Measurements from ENCODE around the gene ZNF141. TPM values are rescaled to one million over a fixed set of nuclear protein-coding genes. Genes with fewer than 3 reads are reported as not detected.

The ZNF141 gene
- total RNA-seq, 1 experiment from 2014 or later = 12.7 TPM

- ChIA-PET CTCF (no interaction called here), POLR2A (ENCODE audit: unreplicated experiment) (no interaction called here)
- Histone ChIP-seq H3K27ac (no peak overlapping the region), H3F3A (ENCODE audit: insufficient read depth, low read depth) (no peaks in the 10 kb centered on the region), H3K9me3 (ENCODE audit: insufficient read depth, low read depth) (no peaks in the 10 kb centered on the region), H3K4me1 (replicated peaks; ENCODE audit: insufficient read depth) (no peaks in the 10 kb centered on the region), H3K27me3 (ENCODE audit: insufficient read depth, low read depth) (no peaks in the 10 kb centered on the region), H3K36me3 (ENCODE audit: low read depth) (no peaks in the 10 kb centered on the region), H2AFZ (no peak overlapping the region), H4K20me1 (ENCODE audit: insufficient read depth) (no peaks in the 10 kb centered on the region), H3K4me2 (no peak overlapping the region), H3K4me3 (no peak overlapping the region), H3K79me2 (ENCODE audit: low read depth) (no peaks in the 10 kb centered on the region), H3K9me2 (ENCODE audit: insufficient read depth) (no peaks in the 10 kb centered on the region)
- TF ChIP-seq, protein P1, sequence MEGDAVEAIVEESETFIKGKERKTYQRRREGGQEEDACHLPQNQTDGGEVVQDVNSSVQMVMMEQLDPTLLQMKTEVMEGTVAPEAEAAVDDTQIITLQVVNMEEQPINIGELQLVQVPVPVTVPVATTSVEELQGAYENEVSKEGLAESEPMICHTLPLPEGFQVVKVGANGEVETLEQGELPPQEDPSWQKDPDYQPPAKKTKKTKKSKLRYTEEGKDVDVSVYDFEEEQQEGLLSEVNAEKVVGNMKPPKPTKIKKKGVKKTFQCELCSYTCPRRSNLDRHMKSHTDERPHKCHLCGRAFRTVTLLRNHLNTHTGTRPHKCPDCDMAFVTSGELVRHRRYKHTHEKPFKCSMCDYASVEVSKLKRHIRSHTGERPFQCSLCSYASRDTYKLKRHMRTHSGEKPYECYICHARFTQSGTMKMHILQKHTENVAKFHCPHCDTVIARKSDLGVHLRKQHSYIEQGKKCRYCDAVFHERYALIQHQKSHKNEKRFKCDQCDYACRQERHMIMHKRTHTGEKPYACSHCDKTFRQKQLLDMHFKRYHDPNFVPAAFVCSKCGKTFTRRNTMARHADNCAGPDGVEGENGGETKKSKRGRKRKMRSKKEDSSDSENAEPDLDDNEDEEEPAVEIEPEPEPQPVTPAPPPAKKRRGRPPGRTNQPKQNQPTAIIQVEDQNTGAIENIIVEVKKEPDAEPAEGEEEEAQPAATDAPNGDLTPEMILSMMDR (conservative IDR thresholded peaks at IDR 0.05) = no peak
- TF ChIP-seq EZH2 (IDR thresholded peaks at IDR 0.05; ENCODE audit: low read depth) = no peak
- DNase-seq = no peak
- intact Hi-C loops (cut with micrococcal nuclease; ENCODE audit: unreplicated experiment) = no loop called here
- no TSS peak for BruUV-seq (replicated peaks)
Measured at GRCh38 chr4:384311-385010, 46.8 kb downstream of the ZNF141 start.

- Histone ChIP-seq H3K4me2 (no peak overlapping the region), H3K4me1 (replicated peaks; ENCODE audit: insufficient read depth) (no peaks in the 10 kb centered on the region), H4K20me1 (ENCODE audit: insufficient read depth) (no peaks in the 10 kb centered on the region), H3K79me2 (ENCODE audit: low read depth) (no peaks in the 10 kb centered on the region), H3K36me3 (ENCODE audit: low read depth) (no peaks in the 10 kb centered on the region), H3K9me3 (ENCODE audit: insufficient read depth, low read depth) (no peaks in the 10 kb centered on the region), H2AFZ (no peak overlapping the region), H3K9me2 (ENCODE audit: insufficient read depth) (no peaks in the 10 kb centered on the region), H3F3A (ENCODE audit: insufficient read depth, low read depth) (no peaks in the 10 kb centered on the region), H3K4me3 (no peak overlapping the region), H3K27ac (no peak overlapping the region), H3K27me3 (ENCODE audit: insufficient read depth, low read depth) (no peaks in the 10 kb centered on the region)
- CTCF ChIA-PET = no interaction called here
- TF ChIP-seq EZH2 (IDR thresholded peaks at IDR 0.05; ENCODE audit: low read depth) = no peak
- TF ChIP-seq, protein P1 (conservative IDR thresholded peaks at IDR 0.05) = no peak
- intact Hi-C loops (cut with micrococcal nuclease; ENCODE audit: unreplicated experiment) = no loop called here
- DNase-seq = no peak
- POLR2A ChIA-PET (ENCODE audit: unreplicated experiment) = no interaction called here
- no TSS peak for BruUV-seq (replicated peaks)
Measured at GRCh38 chr4:385934-386707, 48.5 kb downstream of the ZNF141 start.

DNA sequence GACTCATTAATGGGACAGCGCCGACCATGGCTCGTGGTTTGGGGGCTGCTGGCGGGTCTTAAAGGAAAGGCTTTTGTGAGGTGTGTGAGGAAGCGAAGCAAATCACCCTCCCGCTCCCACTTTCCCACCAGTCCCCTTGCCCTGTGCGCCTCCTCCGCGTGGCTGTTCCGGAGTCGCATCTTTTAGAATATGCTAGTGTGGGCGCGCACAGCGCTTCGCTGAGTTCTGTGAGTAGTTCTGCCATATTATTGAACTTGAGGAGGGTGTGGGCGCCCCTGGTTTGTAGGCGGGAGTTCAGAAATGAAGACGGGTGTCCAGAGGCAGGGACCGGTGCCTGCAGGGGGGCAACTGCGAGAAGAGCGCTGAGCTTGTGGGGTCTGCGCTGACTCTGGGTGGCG, 49.1 kb downstream of the ZNF141 start:
- no TSS peak for BruUV-seq (replicated peaks)
- POLR2A ChIA-PET (ENCODE audit: unreplicated experiment) = no interaction called here
- TF ChIP-seq, protein P1 (conservative IDR thresholded peaks at IDR 0.05) = no peak
- no peak for TF ChIP-seq EZH2 (IDR thresholded peaks at IDR 0.05; ENCODE audit: low read depth)
- DNase-seq = no peak
- Histone ChIP-seq H3K4me2 (no peak overlapping the region), H3K9me2 (ENCODE audit: insufficient read depth) (no peaks in the 10 kb centered on the region), H3K36me3 (ENCODE audit: low read depth) (no peaks in the 10 kb centered on the region), H3K9me3 (ENCODE audit: insufficient read depth, low read depth) (no peaks in the 10 kb centered on the region), H3K27me3 (ENCODE audit: insufficient read depth, low read depth) (no peaks in the 10 kb centered on the region), H3K4me3 (no peak overlapping the region), H4K20me1 (ENCODE audit: insufficient read depth) (no peaks in the 10 kb centered on the region), H3K27ac (no peak overlapping the region), H2AFZ (no peak overlapping the region), H3K79me2 (ENCODE audit: low read depth) (no peaks in the 10 kb centered on the region), H3K4me1 (replicated peaks; ENCODE audit: insufficient read depth) (no peaks in the 10 kb centered on the region), H3F3A (ENCODE audit: insufficient read depth, low read depth) (no peaks in the 10 kb centered on the region)
- intact Hi-C loops (cut with micrococcal nuclease; ENCODE audit: unreplicated experiment) = no loop called here
- CTCF ChIA-PET = no interaction called here
